Right lobe of liver (tissue), 6 donors: ENCODE results near the gene FTO. TPM values are rescaled to one million over a fixed set of nuclear protein-coding genes. Genes with fewer than 3 reads are reported as not detected.

Experiments
- ATAC-seq, 4 donors: fragments of 200-7000 bp; cut with Tn5 transposase; one replicate each; pipeline ENCODE4 v1.9.1; 2020; ENCODE audit warnings: mild to moderate bottlenecking in 4 of 4, moderate library complexity in 4 of 4
- DNase-seq, 3 donors: peaks; one replicate each; pipeline ENCODE4 v3.0.0-alpha.2; 2020
- H3K27ac ChIP-seq, 3 donors: fragments of 200-600 bp; one replicate each; pipeline ENCODE4 v1.8.0; 2022
- H3K27me3 ChIP-seq, 2 donors: fragments of 200-600 bp; one replicate each; pipeline ENCODE4 v1.8.0; 2022
- H3K36me3 ChIP-seq, 4 donors: fragments of 200-600 bp; sonication (generic) in 1 of 4; one replicate each; pipeline versions ENCODE4 v1.5.1 to v1.8.0; 2017 to 2022; ENCODE audit warnings: control low read depth in 1 of 4
- H3K4me1 ChIP-seq, 4 donors: fragments of 200-600 bp; sonication (generic) in 1 of 4; one replicate each; pipeline versions ENCODE4 v1.5.1 to v1.8.0; 2017 to 2022; ENCODE audit warnings: control low read depth in 1 of 4
- H3K4me3 ChIP-seq, 3 donors: fragments of 200-600 bp; one replicate each; pipeline ENCODE4 v1.8.0; 2022
- H3K9me3 ChIP-seq, 4 donors: fragments of 200-600 bp; sonication (generic) in 1 of 4; one replicate each; pipeline versions ENCODE4 v1.5.1 to v1.8.0; 2017 to 2022; ENCODE audit warnings: control low read depth in 1 of 4
- CTCF ChIP-seq, 4 donors: fragments of 200-600 bp in 3 of 4; fragments of 450-650 bp in 1 of 4; IDR thresholded peaks; one replicate each; pipeline versions ENCODE4 v1.5.1 to v1.8.0; 2016 to 2022; ENCODE audit warnings: antibody characterized with exemption in 4 of 4, mild to moderate bottlenecking in 2 of 4
- POLR2A ChIP-seq: fragments of 450-650 bp; IDR thresholded peaks from one replicate; pipeline ENCODE4 v1.6.1; 2017; ENCODE audit warnings: antibody characterized with exemption, mild to moderate bottlenecking
- WGBS: methylation state at CpG from one replicate; pipeline ENCODE4 v1.1.6; 2018; ENCODE audit warnings: low coverage, low lambda C conversion rate; ENCODE audit not compliant: insufficient coverage; ENCODE audit errors: missing lambda C conversion rate; 5-methylcytosine and 5-hydroxymethylcytosine counted together
- intact Hi-C, 2 donors: fragments of 100-400 bp; cut with DNase I; formaldehyde crosslinking; loops; one replicate each; pipeline versions ENCODE4 v1.11.2 to v1.14.1; 2022
- total RNA-seq, 6 experiments: library from RNA; depleted of rRNA in 2 of 6; stranded (reverse); fragments of >200 nt in 2 of 6; fragmentation: NEBNext Ultra II Directional in 3 of 6; extraction: Animal tissue kit (Norgen Biotek cat#: 25700) in 3 of 6; gene quantifications; one replicate each; pipeline versions ENCODE4 v1.1.0 to v1.2.4, GENCODE V29; 2016 to 2023
- donor health status: DM: no; HTN: yes; CAD: no.
- donor health status: DM: no; HTN: no; CAD: no.
- donor health status: DM: no; HTN: no; CAD: no.
- donor health status: DM: no; HTN: yes; CAD: no.
- donor health status: DM: no; HTN: yes; CAD: no.

Gene FTO
- total RNA-seq, 6 experiments from 2014 or later = 28.9 to 51.6 (median 33.6) TPM

GRCh38 chr16:54142787-54143186 is 438.8 kb downstream of the FTO start:
- WGBS = 55% methylated on average over 4 of the region's 4 CpGs
- ATAC-seq = no peak
- Histone ChIP-seq H3K9me3 (no peaks in the 10 kb centered on the region), H3K27ac (no peak overlapping the region), H3K4me1 (peaks cover 0 to 5% (median 0%) of the 10 kb centered on the region in 4 donors), H3K27me3 (no peaks in the 10 kb centered on the region), H3K36me3 (no peaks in the 10 kb centered on the region), H3K4me3 (no peak overlapping the region)
- intact Hi-C loops = no loop called here
- TF ChIP-seq POLR2A (no peak), CTCF (IDR thresholded peaks at IDR 0.05) (no peak)
- no peak for DNase-seq

- no peak overlapping the region for H3K27ac ChIP-seq
- 66% methylated on average over 4 of the region's 4 CpGs for WGBS
- TF ChIP-seq POLR2A = no peak
- TF ChIP-seq CTCF (IDR thresholded peaks at IDR 0.05) = no peak
- intact Hi-C loops = no loop called here
- no peak for ATAC-seq
- no peak overlapping the region for H3K4me3 ChIP-seq
- H3K9me3 ChIP-seq = no peaks in the 10 kb centered on the region
- no peaks in the 10 kb centered on the region for H3K27me3 ChIP-seq
- DNase-seq = no peak
- H3K4me1 ChIP-seq = peaks cover 0 to 5% (median 0%) of the 10 kb centered on the region in 4 donors
- no peaks in the 10 kb centered on the region for H3K36me3 ChIP-seq
Measured at GRCh38 chr16:54143410-54143809, 439.5 kb downstream of the FTO start.

- no peak for TF ChIP-seq CTCF (IDR thresholded peaks at IDR 0.05)
- no peak for TF ChIP-seq POLR2A
- 53% methylated on average over 5 of the region's 13 CpGs for WGBS
Measured at GRCh38 chr16:54143934-54144571, 440.1 kb downstream of the FTO start.

GRCh38 chr16:54144572-54144947 is 440.6 kb downstream of the FTO start:
- Histone ChIP-seq H3K4me1 (peaks cover 0 to 5% (median 0%) of the 10 kb centered on the region in 4 donors), H3K27me3 (no peaks in the 10 kb centered on the region), H3K27ac (no peak overlapping the region), H3K9me3 (no peaks in the 10 kb centered on the region), H3K4me3 (no peak overlapping the region), H3K36me3 (no peaks in the 10 kb centered on the region)
- WGBS = 67% methylated on average over 1 of the region's 7 CpGs
- DNase-seq (no peak), ATAC-seq (no peak)
- intact Hi-C loops = no loop called here
- TF ChIP-seq POLR2A (no peak), CTCF (IDR thresholded peaks at IDR 0.05) (no peak)

More at GRCh38 chr16:54143934-54144571, 440.1 kb downstream of the FTO start:
- no peaks in the 10 kb centered on the region for H3K9me3 ChIP-seq
- no peaks in the 10 kb centered on the region for H3K27me3 ChIP-seq
- intact Hi-C loops = no loop called here
- DNase-seq (no peak), ATAC-seq (no peak)
- no peak overlapping the region for H3K4me3 ChIP-seq
- H3K4me1 ChIP-seq = peaks cover 0 to 5% (median 0%) of the 10 kb centered on the region in 4 donors
- H3K27ac ChIP-seq = no peak overlapping the region
- no peaks in the 10 kb centered on the region for H3K36me3 ChIP-seq
